Ovary (tissue), 9 donors: Measurements from ENCODE around the gene PSMC6. TPM values are rescaled to one million over a fixed set of nuclear protein-coding genes. Genes with fewer than 3 reads are reported as not detected.
A peak's percentile ranks its signal among the peaks of the same experiment; 100 is the strongest.

Experiments
- DNase-seq, 5 donors: peaks; one replicate each; pipeline ENCODE4 v3.0.0-alpha.2; 2019 to 2020
- H3K27ac ChIP-seq, 2 donors: fragments of 200-600 bp; one replicate each; pipeline versions ENCODE4 v1.5.1 to v1.8.0; 2019 to 2022
- H3K27me3 ChIP-seq: fragments of 200-600 bp; one replicate; pipeline ENCODE4 v1.8.0; 2022
- H3K36me3 ChIP-seq: fragments of 200-600 bp; sonication (generic); one replicate; pipeline ENCODE4 v1.5.1; 2019
- H3K4me1 ChIP-seq: one replicate; pipeline ENCODE4 v1.8.1; 2013; ENCODE audit warnings: mild to moderate bottlenecking, moderate library complexity; ENCODE audit not compliant: insufficient read depth
- H3K4me3 ChIP-seq: fragments of 200-600 bp; sonication (generic); one replicate; pipeline ENCODE4 v1.5.1; 2017
- H3K9me3 ChIP-seq, 2 donors: fragments of 200-600 bp in 1 of 2; sonication (generic) in 1 of 2; one replicate each; pipeline versions ENCODE4 v1.5.1 to v1.8.1; 2013 to 2019; ENCODE audit warnings: mild to moderate bottlenecking in 1 of 2, moderate library complexity in 1 of 2
- EP300 ChIP-seq: sonication (generic); formaldehyde crosslinking; IDR thresholded peaks from one replicate; pipeline ENCODE4 v1.6.1; 2017; ENCODE audit warnings: antibody characterized with exemption
- POLR2A ChIP-seq: fragments of 450-650 bp; IDR thresholded peaks from one replicate; pipeline ENCODE4 v1.6.1; 2017; ENCODE audit warnings: antibody characterized with exemption, mild to moderate bottlenecking, moderate library complexity
- WGBS, 3 donors: extraction: QIAGEN DNeasy Blood & Tissue Kit in 1 of 3; methylation state at CpG; one replicate each; pipeline versions ENCODE4 v1.1.5 to v1.1.7; 2013 to 2017; 5-methylcytosine and 5-hydroxymethylcytosine counted together
- intact Hi-C, 4 donors: fragments of 100-400 bp; cut with DNase I; formaldehyde crosslinking; loops; one replicate each; pipeline versions ENCODE4 v1.11.0 to v1.15.1; 2022 to 2023
- polyA plus RNA-seq, 2 donors: library from polyadenylated mRNA; stranded (reverse); fragments of 200-250 nt in 1 of 2; fragments of 350-450 nt in 1 of 2; fragmentation: Illumina TruSeq in 1 of 2; extraction: RNeasy Lipid Tissue Mini Kit (QIAGEN cat#74804) in 1 of 2; gene quantifications; one replicate each; pipeline ENCODE4 v1.2.3, GENCODE V29; 2013 to 2014
- total RNA-seq, 7 donors: library from RNA; depleted of rRNA in 2 of 7; stranded (reverse); fragments of >200 nt in 2 of 7; fragmentation: NEBNext Ultra II Directional in 3 of 7; extraction: Animal tissue kit (Norgen Biotek cat#: 25700) in 3 of 7; gene quantifications; one replicate each; pipeline versions ENCODE4 v1.1.0 to v1.2.4, GENCODE V29; 2016 to 2023
- TF ChIP-seq, protein P1 (sequence below), 3 donors: fragments of 450-650 bp in 2 of 3; fragments of 200-600 bp in 1 of 3; IDR thresholded peaks; one replicate each; pipeline versions ENCODE4 v1.5.1 to v1.8.0; 2016 to 2022; ENCODE audit warnings: antibody characterized with exemption in 3 of 3, mild to moderate bottlenecking in 1 of 3
- donor health status: DM: no; HTN: no; CAD: no; lungs with moderate emphysema.
- donor health status: DM: no; HTN: no; CAD: no.
- donor health status: Bipolar disorder and iron deficiency.
- donor health status: DM: yes; HTN: yes; CAD: no.
- donor health status: DM: no; HTN: no; CAD: no.
- donor health status: DM: yes; HTN: yes; CAD: no.

The PSMC6 gene
- total and polyA plus RNA-seq, 9 donors = 52.5 to 78.5 (median 71.2) TPM

DNA sequence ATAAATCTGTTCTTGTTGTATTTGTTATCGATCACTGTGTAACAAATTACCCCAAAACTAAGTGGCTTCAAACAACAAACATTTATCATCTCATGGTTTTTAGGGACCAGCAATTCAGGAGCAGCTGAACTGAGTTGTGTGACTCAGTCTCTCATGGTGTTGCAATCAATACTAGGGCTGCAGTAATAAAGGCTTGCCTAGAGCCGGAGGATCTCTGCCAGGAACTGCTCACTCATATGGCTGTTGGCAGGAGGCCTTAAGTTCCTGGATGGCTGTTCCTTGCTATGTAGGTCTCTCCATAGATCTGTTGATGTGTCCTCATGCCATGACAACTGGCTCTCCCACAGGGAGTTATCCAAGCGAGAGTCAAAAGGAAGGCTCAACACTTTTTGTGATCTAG is 3.8 kb upstream of the PSMC6 start:
- Histone ChIP-seq H3K36me3 (no peaks in the 10 kb centered on the region), H3K27me3 (no peaks in the 10 kb centered on the region), H3K9me3 (no peaks in the 10 kb centered on the region), H3K27ac (no peak overlapping the region), H3K4me1 (peaks cover 3% of the 10 kb centered on the region), H3K4me3 (no peak overlapping the region)
- intact Hi-C loops = no loop called here
- WGBS, 3 donors = 73 to 79% (median 74%) methylated on average over 3 of the region's 3 CpGs
- DNase-seq = no peak
- TF ChIP-seq POLR2A (no peak), EP300 (no peak)
- TF ChIP-seq, protein P1, sequence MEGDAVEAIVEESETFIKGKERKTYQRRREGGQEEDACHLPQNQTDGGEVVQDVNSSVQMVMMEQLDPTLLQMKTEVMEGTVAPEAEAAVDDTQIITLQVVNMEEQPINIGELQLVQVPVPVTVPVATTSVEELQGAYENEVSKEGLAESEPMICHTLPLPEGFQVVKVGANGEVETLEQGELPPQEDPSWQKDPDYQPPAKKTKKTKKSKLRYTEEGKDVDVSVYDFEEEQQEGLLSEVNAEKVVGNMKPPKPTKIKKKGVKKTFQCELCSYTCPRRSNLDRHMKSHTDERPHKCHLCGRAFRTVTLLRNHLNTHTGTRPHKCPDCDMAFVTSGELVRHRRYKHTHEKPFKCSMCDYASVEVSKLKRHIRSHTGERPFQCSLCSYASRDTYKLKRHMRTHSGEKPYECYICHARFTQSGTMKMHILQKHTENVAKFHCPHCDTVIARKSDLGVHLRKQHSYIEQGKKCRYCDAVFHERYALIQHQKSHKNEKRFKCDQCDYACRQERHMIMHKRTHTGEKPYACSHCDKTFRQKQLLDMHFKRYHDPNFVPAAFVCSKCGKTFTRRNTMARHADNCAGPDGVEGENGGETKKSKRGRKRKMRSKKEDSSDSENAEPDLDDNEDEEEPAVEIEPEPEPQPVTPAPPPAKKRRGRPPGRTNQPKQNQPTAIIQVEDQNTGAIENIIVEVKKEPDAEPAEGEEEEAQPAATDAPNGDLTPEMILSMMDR (IDR thresholded peaks at IDR 0.05) = no peak

DNA sequence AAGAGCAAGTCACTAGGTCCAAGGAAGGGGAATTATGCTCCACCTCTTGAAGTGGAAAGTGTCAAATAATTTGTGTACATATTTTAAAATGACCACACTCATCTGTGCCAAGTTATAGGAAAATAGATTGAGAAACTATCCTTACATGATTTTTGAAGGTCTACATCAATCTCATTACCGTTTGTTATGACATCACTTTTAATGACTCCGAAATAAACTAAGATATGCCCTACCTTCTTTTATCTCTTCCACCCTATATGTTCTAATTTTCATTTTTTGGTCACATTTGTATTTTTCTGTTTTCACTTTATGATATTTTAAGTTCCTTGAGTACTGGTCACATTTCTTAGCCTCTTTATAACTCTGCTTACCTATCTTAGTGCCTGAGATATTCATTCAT is 3.3 kb upstream of the PSMC6 start:
- TF ChIP-seq POLR2A (no peak), EP300 (no peak)
- TF ChIP-seq, protein P1 (IDR thresholded peaks at IDR 0.05) = no peak
- intact Hi-C loops = no loop called here
- no peaks in the 10 kb centered on the region for H3K9me3 ChIP-seq
- WGBS, 3 donors = 87 to 88% (median 88%) methylated on average over 2 of the region's 2 CpGs
- no peak overlapping the region for H3K4me3 ChIP-seq
- no peak for DNase-seq
- H3K36me3 ChIP-seq = no peaks in the 10 kb centered on the region
- H3K4me1 ChIP-seq = peaks cover 3% of the 10 kb centered on the region
- no peaks in the 10 kb centered on the region for H3K27me3 ChIP-seq
- no peak overlapping the region for H3K27ac ChIP-seq

DNA sequence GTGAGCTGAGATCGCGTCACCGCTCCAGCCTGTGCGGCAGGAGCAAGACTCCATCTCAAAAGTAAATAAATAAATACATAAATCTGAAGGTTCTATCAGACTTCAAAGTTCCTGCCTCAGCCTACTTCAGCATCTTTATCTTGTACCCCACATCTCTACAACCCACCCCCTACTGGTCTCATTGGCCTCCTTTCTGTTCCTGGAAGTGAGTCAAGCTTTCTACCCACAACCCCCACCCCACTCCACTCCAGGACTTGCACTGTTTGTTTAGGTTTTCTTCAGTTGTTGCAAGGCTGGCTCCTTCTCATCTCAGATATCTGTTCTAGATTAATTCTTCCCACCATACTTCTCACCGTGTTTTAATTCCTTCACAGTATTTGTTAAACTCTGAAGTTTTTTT is 714 bp upstream of the PSMC6 start:
- no peaks in the 10 kb centered on the region for H3K9me3 ChIP-seq
- no peaks in the 10 kb centered on the region for H3K36me3 ChIP-seq
- H3K4me1 ChIP-seq = peaks cover 3% of the 10 kb centered on the region
- peak overlapping the region; percentile 60 for H3K4me3 ChIP-seq
- H3K27ac ChIP-seq = peak overlapping the region in 1 of 2 donors; percentile 63
- DNase-seq = no peak
- TF ChIP-seq, protein P1 (IDR thresholded peaks at IDR 0.05) = no peak
- TF ChIP-seq POLR2A (no peak), EP300 (no peak)
- H3K27me3 ChIP-seq = no peaks in the 10 kb centered on the region
- 79 to 88% (median 80%) methylated on average over 5 of the region's 5 CpGs for WGBS, 3 donors
- intact Hi-C loops = no loop called here

DNA sequence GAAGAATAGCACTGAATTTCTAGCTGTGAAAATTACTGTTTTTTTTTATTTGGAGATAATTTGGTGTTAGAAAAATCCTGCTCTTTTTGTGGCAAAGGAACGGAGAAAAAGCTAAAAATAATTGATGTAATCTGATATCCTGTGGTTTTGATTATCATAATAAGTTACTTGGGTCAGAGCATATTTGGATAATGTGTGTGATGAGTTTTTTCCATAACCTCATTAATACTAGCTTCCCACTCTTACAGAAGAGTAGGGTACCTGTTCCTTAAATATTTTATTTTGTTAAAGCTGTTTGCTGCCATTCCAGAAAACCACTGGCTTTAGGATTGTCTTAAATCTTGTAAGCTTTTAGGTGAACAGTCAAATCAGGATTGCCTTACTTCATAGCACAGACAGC is 4.7 kb downstream of the PSMC6 start:
- intact Hi-C loops = no loop called here
- 12 to 29% (median 23%) methylated on average over 1 of the region's 1 CpG for WGBS, 3 donors
- no peaks in the 10 kb centered on the region for H3K27me3 ChIP-seq
- DNase-seq = no peak
- no peaks in the 10 kb centered on the region for H3K9me3 ChIP-seq
- TF ChIP-seq POLR2A (no peak), EP300 (no peak)
- TF ChIP-seq, protein P1 (IDR thresholded peaks at IDR 0.05) = no peak
- H3K36me3 ChIP-seq = no peaks in the 10 kb centered on the region
- peaks cover 2% of the 10 kb centered on the region for H3K4me1 ChIP-seq
- no peak overlapping the region for H3K27ac ChIP-seq
- no peak overlapping the region for H3K4me3 ChIP-seq
